ENCODE measurements around the gene SLC29A1. TPM values are rescaled to one million over a fixed set of nuclear protein-coding genes. Genes with fewer than 3 reads are reported as not detected.
A peak's percentile ranks its signal among the peaks of the same experiment; 100 is the strongest.

Gene SLC29A1
- total RNA-seq, 1 donor from 2014 or later, result 59.8 TPM

- intact Hi-C loops (cut with DNase I), result no loop called here
- TF ChIP-seq, protein P1, sequence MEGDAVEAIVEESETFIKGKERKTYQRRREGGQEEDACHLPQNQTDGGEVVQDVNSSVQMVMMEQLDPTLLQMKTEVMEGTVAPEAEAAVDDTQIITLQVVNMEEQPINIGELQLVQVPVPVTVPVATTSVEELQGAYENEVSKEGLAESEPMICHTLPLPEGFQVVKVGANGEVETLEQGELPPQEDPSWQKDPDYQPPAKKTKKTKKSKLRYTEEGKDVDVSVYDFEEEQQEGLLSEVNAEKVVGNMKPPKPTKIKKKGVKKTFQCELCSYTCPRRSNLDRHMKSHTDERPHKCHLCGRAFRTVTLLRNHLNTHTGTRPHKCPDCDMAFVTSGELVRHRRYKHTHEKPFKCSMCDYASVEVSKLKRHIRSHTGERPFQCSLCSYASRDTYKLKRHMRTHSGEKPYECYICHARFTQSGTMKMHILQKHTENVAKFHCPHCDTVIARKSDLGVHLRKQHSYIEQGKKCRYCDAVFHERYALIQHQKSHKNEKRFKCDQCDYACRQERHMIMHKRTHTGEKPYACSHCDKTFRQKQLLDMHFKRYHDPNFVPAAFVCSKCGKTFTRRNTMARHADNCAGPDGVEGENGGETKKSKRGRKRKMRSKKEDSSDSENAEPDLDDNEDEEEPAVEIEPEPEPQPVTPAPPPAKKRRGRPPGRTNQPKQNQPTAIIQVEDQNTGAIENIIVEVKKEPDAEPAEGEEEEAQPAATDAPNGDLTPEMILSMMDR (IDR thresholded peaks at IDR 0.05), result no peak
- H3K27ac ChIP-seq, result peak overlapping the region; percentile 84
- no peaks in the 10 kb centered on the region for H3K36me3 ChIP-seq
- H3K27me3 ChIP-seq, result no peaks in the 10 kb centered on the region
- H3K4me1 ChIP-seq, result peaks cover 73% of the 10 kb centered on the region
- peak overlapping the region; percentile 26 for H3K4me3 ChIP-seq
- no peak for DNase-seq
- no peak for ATAC-seq
- no peaks in the 10 kb centered on the region for H3K9me3 ChIP-seq
These were observed 1.4 kb upstream of the SLC29A1 start for GRCh38 chr6:44221961-44222335.

- Histone ChIP-seq H3K27ac (peak overlapping the region; percentile 84), H3K36me3 (no peaks in the 10 kb centered on the region), H3K9me3 (no peaks in the 10 kb centered on the region), H3K27me3 (no peaks in the 10 kb centered on the region), H3K4me1 (peaks cover 66% of the 10 kb centered on the region), H3K4me3 (peak overlapping the region; percentile 71)
- TF ChIP-seq, protein P1 (IDR thresholded peaks at IDR 0.05), result no peak
- ATAC-seq (no peak), DNase-seq (no peak)
- intact Hi-C loops (cut with DNase I), result no loop called here
These were observed 693 bp upstream of the SLC29A1 start for GRCh38 chr6:44222486-44223318.

DNA sequence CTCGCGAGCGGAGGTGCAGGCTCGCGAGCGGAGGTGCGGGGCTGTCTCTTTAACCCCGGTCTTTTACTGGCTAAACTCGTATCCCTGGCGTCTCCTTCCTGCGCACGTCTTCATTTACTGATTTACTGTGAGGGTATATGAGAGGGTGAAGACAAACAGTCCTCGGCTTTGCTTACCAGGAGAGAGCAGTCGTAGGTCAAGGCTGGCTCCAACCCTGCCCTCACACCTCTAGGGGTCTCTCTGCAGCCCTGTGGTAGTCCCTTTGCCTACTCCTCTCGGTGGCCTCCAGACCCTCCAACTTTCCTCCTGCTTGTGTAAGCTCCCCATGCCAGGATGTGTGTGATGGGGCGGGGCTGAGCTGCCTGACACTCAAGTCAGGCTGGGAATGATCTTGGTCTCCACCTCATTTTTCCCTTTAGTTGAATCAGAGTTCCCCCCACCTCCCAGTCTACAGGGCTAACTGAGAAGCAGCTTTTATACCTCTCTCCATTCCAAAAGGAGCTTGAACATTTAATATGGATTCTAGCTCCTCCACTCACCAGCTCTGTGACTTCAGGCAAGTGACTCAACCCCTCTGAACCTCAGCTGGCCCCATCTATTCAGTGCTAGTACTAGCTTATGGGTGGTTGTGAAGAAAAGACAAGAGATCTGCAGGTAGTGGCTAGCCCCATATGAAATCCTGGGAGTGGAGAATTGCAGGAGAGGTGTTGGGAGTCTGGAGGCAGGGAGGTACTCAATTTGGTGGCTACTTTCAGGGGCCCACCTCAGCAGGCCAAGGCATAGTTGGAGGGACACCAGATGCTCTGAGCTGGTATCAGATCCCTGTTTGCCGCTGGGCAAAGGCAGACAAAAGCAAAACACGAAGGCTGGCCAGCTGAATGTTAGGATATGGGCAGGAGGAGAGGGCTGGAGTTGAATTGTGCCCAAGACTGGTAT is 902 bp downstream of the SLC29A1 start:
- peak overlapping the region; percentile 71 for H3K4me3 ChIP-seq
- DNase-seq, result no peak
- TF ChIP-seq, protein P1 (IDR thresholded peaks at IDR 0.05), result no peak

DNA sequence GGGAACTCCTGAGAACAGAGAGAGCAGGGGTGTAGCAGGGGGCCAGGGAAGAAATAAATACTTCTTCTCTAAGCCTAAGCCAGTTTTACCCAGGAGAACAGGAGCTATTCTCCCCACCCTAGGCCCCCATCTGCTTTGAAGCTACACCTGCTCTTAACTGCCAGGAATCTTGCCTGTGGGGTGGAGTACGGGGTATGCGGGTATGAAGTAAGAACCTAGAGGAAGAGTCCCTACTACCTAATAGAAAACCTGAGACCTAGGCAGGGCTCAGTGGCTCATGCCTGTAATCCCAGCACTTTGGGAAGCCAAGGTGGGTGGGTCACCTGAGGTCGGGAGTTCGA is 1.5 kb downstream of the SLC29A1 start:
- Histone ChIP-seq H3K27ac (no peak overlapping the region), H3K36me3 (peaks cover 6% of the 10 kb centered on the region), H3K4me1 (peaks cover 51% of the 10 kb centered on the region), H3K4me3 (no peak overlapping the region), H3K27me3 (no peaks in the 10 kb centered on the region), H3K9me3 (no peaks in the 10 kb centered on the region)
- TF ChIP-seq, protein P1 (IDR thresholded peaks at IDR 0.05), result no peak
- no peak for DNase-seq
- no peak for ATAC-seq
- intact Hi-C loops (cut with DNase I), result no loop called here

More for the DNA sequence above, 902 bp downstream of the SLC29A1 start:
- Histone ChIP-seq H3K9me3 (no peaks in the 10 kb centered on the region), H3K27ac (no peak overlapping the region), H3K27me3 (no peaks in the 10 kb centered on the region), H3K4me1 (peaks cover 51% of the 10 kb centered on the region), H3K36me3 (peaks cover under 1% of the 10 kb centered on the region)
- intact Hi-C loops (cut with DNase I), result no loop called here
- no peak for ATAC-seq

DNA sequence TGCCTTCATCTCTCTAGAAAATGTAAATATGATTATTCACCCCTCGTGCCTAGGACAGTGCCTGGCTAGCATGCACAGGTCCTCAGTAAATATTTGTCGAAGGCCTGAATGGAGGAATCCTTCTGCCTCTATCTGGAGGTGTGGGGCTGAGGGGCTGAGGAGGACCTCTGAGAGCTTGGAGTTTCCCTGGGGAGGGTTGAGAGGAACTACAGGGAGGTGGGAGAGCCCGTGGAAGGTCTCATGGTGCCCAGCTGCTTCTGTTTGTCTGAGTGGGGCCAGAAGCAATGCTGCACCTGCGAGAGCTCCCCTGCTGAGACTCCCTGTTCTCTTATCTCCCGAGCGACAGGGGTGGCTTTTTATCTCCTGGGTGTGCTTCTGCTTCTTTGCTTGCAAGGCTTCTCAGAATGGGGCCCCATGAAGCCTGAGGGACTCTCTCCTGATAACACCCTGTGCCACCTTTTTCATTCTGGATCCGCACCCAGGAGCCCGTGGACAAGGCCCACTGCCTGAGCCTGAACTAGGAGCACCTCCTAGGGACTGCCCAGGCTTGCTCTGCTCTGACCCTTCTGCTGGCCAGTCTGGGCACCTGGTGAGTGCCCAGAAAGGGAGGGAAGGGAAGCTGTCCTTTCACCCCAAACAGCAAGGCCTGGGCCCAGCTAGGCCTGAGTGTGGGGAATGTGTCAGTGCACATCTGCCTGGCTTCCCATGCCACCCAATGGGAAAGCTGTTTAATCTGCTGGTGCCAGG is 2.4 kb downstream of the SLC29A1 start:
- TF ChIP-seq, protein P1 (IDR thresholded peaks at IDR 0.05), result no peak
- DNase-seq, result no peak
- H3K4me3 ChIP-seq, result no peak overlapping the region
- ATAC-seq, result no peak
- H3K9me3 ChIP-seq, result no peaks in the 10 kb centered on the region
- intact Hi-C loops (cut with DNase I), result no loop called here
- H3K27ac ChIP-seq, result peak overlapping the region; percentile 11
- H3K36me3 ChIP-seq, result peaks cover 12% of the 10 kb centered on the region
- peaks cover 45% of the 10 kb centered on the region for H3K4me1 ChIP-seq
- no peaks in the 10 kb centered on the region for H3K27me3 ChIP-seq
